HG02798 (cell line): ENCODE data around the gene COPE.
"Not testable (repeated sequence)": the region's sequence is repeated elsewhere in the genome, so short reads cannot be mapped to it uniquely, and the experiment has no call there.

Source experiments
- ATAC-seq: cut with Tn5 transposase; IDR thresholded peaks from one replicate; pipeline ENCODE4 v1.9.1; 2021; ENCODE audit warnings: mild to moderate bottlenecking; ENCODE audit not compliant: unreplicated experiment, poor library complexity

The COPE gene

DNA sequence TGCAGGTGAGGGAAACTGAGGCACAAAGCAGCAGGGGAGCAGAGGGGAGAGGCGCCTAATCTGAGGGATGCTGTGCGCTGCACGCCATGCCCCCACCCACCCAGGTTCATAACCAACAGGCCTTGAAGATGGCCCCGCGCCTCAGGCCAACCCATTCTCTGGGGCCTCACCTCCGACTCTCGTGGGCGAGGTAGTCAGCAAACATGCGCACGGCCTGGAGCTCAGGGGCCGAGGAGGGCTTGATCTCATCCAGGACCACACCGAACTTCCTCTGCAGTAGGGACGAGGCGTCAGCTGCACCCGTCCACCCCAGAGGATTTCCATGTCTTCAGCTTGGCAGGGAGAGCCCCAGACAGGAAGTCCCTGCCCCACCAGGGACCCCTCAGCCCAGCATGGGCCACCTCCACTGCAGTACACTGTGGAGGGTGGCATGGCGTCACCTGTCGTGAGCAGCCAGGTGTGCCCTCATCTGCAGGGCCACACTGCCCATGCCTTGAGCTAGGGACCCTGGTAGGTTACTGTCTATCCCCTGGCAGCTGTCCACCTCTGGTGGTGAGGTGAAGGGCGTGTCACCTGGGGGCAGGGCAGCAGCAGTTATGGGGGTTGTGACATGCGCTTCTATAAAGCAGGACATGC is 8.3 kb downstream of the COPE start:
- ATAC-seq: no peak

DNA sequence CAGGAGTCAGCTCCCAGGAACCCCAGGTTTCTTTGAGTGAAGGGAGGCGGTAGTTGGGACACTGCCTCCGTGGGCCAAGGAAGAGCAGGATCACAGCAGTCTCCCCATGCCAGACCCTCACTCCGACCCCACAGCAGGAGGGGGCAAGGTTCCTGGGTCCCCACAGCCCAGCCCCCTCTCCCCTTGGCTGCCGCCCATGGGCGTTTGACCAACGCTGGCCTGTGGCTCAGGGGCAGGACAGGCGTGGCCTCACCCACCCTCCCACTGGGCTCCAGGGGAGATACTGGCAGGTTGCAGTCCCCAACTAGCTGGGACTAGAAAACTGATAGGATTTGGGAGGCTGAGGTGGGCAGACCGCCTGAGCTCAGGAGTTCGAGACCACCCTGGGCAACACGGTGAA is 9.2 kb downstream of the COPE start:
- no peak for ATAC-seq

DNA sequence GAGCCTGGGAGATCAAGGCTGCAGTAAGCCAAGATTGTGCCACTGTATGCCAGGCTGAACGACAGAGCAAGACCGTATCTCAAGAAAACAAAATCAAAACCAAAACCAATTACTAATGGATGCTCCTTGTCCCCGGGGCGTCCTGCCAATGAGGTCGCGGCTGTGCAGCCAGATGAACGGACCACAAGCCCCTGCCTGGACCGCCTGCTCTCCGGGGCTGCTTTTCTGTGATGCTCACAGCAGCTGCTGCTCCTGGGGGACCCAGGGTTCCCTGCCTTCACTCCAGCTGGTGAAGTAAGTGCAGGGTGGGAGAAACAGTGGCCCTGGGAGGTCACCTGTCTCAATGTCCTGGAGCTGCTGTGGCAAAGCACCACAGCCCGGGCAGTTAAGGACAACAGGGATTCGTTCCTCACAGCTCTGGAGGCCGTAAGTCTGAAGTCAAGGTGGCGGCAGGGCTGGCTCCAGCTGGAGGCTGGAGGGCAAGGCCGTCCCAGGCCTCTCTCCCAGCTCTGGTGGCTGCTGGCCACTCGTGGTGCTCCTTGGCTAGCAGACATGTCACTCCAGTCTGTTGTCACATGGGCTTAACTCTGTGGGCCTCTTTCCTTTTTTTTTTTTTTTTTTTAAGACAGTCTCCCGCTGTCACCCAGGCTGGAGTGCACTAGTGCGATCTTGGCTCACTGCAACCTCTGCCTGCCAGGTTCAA is 10.1 kb downstream of the COPE start:
- no peak for ATAC-seq

DNA sequence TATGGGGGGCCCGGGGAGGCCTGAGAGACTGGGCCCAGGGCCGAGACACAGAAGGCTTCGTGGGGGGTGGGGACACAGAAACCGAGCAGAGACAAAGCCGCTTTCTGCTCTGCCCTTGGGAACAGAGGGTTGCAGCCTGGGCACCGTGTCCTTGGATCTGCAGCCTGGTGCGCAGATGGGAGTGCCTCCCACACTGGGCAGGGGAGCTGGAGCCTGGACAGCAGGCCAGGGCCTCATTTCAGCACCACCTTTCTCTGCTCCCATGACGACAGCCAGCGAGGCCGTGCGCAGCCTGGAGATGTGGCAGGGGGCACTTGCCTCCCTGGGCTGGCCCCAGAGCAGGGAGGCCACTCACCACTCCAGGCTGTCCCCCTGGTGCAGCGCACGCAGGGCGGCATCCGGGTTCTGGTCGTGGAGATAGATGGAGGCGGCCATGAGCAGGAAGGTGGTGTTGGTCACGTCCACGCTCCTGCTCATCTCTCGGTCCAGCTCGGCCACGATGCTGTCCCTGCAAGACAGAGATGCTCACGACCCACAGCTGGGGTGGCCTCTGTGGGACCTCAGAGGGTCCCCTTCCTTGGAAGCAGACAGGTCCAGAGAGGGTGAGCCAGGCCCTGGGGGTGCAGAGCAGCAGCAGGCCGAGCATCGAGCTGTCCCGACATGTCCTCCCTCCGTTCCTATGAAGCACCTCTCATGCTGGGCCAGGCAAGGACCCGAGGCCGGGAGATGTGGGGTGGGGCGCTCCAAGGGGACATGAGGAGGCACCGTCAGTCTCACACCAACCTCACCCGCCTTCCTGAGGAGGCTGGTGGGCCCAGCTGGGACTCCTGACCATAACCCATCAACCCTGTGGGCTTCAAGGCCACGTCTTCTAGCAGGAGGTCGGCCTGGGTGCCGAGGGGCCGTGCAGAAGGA is 12.3 kb downstream of the COPE start:
- ATAC-seq: no peak

DNA sequence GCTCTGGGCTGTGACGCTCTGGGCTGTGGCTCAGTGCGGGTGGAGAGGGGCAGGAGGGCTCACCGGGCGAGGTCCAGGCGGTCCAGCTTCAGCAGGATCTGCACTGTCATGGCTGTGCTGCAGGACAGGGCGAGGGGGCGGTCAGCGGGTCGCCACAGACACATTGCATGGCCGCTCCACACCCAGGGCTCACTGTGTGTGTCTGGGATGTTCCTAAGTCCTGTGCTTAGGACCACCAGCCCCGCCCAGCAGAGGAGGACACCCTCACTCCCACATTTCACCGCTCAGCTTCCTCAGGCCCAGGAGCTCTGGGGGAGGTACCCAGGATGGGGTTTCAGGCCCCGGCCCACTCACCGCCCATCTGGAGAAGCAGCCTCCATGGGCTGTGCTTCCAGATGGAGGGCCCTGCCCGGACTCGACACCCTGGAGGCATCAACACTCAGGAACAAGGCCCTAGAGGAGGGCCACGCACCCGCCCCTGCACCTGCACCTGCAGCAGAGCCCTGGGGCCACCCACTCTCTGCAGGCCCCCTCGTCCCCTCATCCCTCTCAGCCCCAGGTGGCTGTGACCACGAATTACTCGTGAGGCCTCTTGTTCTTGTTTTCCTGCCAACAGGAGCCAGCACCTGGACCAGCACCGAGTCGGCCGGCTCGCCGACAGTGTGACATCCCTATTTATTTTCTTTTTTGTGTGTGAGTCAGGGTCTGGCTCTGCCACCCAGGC is 13.5 kb downstream of the COPE start:
- no peak for ATAC-seq

DNA sequence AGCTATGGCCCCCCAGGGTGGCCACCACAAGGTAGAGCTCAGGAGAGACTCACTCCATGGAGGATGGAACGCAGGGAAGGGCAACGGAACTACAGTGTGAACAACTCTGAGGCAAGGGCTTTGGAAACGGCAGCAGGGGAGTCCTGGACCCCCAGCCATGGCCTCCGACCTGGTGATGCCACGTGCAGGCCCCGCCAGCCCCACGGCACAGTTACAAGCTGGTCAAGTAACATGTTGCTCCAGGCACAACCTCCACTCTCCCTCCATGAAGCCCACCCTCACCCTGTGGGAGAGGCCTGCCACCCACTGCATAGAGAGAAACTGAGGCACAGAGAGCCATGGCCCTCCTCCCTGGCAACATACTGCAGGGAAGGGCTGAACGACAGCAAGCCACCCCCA is 14.1 kb downstream of the COPE start:
- no peak for ATAC-seq

DNA sequence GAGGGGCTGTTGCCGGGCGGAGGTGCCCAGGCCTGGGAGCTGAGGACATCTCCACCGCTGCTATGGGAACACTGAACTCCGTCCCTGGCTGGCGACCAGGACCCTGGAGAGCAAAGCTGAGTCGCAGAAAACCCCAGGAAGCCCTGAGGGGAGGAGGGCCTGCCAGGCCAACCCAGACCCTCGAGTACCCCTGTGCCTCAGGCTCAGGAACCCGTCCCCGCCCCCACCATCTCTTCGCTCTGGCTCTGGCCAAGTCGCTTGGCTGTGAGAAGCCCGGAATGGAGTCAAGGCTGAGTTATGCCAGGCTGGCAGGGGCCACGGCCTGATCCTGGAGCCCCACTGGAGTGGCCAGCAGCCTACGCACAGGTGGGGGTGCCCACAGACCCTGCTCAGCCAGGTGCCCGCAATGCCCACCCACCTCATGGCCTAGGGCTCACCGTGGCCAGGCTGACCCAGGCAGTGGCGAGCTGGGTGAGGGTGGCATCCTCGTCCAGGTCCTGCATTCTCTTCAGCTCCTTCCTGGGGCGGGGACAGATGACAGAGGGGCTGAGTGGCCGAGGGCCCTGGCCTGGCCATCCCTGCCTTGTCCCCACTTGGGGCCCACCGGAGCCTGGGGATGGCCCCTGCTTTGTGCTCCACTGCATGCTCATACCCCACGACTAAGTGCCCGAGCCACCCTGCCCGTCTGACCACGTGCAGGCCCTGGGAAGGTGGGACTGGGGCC is 14.7 kb downstream of the COPE start:
- ATAC-seq: no peak

DNA sequence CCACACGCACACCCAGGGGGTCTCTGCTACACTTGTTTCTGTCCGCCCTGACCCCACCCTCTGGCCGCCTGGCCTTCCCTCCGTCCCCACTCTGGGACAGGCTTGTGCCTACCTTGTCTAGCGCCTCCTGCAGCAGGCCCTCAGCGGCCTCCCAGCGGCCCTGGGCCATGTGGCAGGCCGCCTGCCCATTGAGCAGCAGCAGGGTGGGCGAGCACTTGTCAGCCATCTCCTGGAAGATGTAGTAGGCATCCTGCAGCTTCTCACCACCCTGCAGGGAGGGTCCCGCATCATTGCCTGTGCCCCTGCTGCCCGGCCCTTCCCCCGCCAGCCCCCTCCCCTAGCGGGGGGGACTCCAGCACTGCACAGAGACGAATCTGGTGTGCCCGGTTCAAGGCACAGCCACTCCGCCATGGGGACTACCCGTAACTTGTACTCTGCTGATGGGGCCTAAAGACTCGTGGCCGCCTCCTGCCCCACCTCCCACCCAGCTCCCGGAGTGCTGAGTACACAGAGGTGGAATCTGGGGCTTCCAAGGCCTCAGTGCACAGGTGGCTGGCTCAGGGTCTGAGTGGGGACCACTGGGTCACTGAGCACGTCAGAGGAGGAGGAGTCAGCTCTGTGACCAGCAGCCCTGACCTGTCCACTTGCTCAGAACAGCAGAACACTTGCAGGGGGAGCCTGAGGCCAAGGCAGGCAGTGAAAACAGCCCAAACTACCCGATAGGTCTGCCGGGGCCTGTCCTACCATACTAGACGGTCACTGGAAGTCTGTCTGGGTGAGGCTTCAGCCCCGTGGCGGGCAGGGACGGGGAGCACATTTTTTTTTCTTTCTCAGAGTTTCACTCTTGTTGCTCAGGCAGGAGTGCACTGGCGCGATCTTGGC is 15.8 kb downstream of the COPE start:
- ATAC-seq: no peak

DNA sequence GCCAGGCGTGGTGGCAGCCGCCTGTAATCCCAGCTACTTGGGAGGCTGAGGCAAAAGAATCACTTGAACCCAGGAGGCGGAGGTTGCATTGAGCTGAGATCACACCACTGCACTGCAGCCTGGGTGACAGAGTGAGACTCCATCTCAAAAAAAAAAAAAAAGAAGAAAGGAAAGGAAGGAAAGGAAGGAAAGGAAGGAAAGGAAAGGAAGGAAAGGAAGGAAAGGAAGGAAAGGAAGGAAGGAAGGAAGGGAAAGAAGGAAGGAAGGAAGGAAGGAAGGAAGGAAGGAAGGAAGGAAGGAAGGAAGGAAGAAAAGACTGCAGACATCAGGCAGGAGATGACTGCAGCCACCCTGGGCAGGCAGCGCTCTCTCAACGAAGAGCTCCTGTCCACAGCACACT is 16.7 kb downstream of the COPE start:
- ATAC-seq: not testable (repeated sequence)

DNA sequence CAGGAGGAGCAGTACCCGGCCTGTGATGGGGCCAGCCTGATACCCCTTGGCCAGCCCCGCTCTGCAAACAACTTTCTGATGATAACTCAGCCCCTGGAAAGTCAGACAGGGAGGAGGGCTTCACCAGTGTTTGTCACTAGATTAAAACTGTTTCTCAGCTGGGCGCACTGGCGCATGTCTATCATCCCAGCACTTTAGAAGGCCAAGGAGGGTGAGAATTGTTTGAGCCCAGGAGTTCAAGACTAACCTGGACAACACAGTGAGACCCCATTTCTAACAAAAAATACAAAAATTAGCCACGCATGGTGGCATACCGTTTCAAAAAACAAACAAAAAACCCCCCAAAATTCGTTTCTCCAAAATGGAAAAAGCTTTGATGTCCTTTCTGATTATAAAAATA is 17.7 kb downstream of the COPE start:
- ATAC-seq: no peak

DNA sequence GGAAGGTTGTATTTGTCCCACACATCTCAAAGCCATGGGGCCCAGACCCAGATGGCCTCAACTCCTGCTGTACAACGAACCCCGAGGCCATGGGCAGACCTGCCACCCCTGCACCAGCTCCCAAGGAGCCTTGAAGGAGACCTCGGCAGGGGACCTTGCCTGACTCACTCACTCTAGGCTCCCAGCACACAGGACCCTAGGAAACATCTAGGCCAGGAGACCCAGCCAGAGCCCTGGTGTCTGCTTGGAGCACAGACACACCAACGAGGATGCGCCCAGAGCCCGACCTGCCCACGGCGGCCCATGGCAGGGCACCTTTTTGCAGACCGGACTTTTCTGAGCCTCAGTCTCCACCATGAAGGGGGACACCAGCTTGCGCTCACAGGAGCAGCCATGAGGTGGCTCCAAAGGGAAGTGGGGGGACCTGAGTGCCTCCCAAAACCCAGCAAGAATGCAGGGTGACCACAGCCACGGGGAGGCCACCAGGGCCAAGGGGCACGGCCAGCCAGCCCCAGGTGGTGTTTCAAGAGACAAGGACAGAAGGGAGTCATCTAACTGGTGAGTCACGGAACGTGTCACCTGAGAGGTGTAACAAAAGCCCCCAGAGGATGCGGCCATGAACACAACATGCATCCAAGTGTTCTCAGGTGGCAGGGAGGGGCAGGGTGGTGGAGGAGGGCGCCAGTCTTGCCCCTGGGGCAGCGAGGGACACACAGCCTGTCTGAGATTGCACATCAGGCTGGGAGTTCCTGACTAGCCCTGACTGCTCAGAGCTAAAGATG is 18.3 kb downstream of the COPE start:
- ATAC-seq: no peak

DNA sequence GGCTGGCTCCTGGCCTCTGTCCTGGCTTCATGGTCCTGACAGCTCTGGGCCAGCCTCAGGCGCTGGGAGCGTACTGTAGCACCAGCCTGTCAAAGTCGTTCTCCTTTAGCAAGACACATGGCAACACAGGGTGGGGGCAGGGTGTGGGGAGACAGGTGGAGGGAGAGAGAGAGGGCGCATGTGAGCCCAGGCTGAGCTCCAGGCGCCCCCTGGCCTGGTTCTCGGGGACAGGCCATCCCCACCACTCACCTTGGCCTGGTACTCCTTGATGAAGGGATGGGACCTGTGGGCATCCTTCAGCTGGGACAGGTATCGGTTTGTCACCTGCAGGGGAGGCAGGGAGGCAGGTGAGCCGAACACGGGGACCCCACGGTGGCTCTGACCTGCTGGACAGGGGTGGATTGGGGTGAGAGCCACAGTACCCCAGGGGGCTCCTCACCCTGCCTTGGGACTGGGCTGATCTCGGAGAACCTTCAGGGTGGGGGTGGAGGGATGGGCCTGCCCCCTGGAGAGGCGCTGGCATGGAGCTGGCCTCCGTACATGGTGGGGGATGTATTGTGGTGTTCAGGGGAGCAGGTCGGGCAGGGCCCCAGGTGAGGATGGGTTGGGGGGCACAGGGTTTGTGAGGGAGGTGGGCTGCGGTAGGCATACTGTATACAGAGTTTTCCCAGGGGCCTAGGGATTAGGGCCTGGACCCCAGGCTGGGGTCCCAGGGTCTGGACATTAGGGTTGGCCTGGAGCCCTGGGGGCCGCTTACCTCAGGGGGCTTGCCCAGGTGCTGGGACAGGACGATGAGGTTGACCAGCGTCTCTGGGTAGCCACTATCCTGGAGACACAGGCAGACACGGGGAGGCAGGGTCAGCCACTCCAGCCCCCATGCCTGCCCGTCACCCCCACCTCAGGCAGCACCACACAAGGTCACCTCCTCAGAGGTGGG is 19.3 kb downstream of the COPE start:
- no peak for ATAC-seq

DNA sequence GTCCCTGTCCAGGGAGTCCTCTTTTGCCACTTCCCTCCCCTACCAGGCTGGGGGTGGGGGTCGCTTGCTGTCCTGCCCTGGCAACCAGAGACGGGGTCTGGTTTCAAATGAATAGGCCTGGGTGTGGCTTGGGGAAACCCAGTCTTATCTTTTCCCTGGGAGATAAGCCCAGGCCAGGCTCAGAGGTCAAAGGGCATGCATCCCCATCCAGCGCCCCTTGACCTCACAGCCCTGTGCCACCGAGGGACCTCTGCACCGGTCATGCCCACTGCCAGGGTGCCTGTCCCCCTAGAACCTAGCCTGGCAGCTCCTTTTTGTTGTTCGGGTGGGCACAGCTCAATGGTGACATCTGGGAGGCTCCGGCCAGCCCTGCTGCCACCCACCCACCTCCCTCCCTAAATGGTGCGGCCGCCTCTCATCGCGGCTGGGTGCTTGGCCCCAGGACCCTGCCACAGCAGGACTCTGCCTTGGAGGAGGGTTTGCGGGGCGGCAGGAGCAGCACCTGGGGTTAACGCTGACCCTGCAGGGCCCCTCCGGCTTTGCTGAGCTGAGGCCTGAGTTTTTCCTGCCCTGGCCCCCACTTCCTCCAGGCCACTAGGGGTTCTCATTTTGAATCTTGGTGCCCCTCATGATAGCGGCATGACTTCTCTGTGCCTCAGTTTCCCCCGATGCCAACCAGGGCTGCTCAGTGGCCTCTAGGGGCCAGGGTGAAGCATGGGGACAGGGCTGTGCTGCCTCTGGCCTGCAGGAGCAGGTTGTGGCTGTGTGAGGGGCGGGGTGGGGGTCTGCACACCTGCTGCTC is 20.4 kb downstream of the COPE start:
- no peak for ATAC-seq

DNA sequence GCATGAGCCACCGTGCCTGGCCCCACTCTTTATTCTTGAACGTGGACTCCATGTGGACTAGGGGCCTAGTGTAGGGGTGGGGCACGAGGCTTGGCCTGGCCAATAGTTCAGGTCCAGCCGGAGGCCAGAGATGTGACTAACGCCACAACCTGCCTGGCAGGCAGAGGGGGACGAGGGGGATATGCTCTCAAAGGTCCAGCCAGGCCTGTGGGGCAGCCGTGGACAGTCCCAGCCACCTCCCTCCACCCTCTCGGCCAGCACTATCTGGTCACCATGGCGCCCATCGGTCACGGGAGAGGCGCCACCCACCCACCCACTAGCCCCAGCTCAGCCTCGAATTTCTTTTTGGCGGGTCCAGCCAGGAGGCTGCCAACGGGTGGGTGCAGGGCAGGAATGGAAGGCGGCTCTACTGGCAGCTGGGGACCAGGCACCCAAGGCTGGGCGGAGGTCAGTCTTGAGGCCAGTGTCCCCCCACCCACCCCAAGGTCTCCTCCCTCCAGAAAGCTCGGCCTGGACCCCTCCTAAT is 21.0 kb downstream of the COPE start:
- no peak for ATAC-seq

DNA sequence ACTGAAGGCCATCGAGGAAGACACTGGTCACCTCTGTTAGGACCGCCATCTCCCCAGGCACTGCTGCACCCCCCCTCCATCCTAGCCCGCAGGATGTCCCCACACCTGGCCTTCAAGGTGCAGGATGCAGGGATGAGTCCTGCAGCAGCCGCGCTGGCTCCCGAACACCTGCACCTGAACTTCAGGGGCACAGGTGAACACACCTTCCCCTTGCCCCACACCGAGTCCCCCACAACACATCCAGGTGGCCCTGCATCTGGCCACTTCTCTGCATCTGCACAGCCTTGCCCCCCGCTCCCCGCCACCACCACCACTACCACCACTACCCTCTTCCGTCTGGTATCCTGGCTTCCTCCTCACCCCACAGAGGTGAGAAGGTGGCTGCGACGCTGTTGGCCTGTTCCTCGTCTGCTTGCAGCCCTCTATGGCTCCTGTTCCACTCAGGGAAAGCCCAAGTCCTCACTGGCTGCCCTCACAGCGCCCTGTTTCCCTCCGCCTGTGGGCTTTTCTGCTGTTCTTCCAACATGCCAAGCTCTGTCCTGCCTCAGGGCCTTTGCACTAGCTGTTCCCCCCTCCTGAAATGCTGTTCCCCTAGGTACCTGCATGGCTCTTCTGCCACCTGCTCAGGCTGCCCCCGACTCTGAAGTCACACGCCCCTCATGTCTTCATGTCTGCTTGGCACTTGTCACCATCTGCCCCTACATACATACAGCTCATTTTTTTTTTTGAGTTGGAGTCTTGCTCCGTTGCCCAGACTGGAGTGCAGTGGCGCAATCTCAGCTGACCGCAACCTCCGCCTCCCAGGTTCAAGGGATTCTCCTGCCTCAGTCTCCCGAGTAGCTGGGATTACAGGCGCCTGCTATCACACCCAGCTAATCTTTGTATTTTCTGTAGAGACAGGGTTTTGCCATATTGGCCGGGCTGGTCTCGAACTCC is 21.8 kb downstream of the COPE start:
- ATAC-seq: no peak
